Upper lobe of left lung (tissue), 4 donors: ENCODE measurements around the gene GLDN.

Experiments
- POLR2A ChIP-seq, 4 donors: fragments of 450-650 bp; IDR thresholded peaks; one replicate each; pipeline ENCODE4 v1.5.1; 2016 to 2017; ENCODE audit warnings: antibody characterized with exemption in 4 of 4, mild to moderate bottlenecking in 2 of 4
- POLR2AphosphoS5 ChIP-seq, 2 donors: sonication (generic); formaldehyde crosslinking; IDR thresholded peaks; one replicate each; pipeline ENCODE4 v1.5.1; 2017; ENCODE audit warnings: antibody characterized with exemption in 2 of 2
- TF ChIP-seq, protein P1 (sequence below), 6 experiments: fragments of 450-650 bp in 4 of 6; fragments of 200-600 bp in 2 of 6; sonication (generic) in 2 of 6; IDR thresholded peaks; one replicate each; pipeline ENCODE4 v1.5.1; 2016 to 2019; ENCODE audit warnings: antibody characterized with exemption in 6 of 6

DNA sequence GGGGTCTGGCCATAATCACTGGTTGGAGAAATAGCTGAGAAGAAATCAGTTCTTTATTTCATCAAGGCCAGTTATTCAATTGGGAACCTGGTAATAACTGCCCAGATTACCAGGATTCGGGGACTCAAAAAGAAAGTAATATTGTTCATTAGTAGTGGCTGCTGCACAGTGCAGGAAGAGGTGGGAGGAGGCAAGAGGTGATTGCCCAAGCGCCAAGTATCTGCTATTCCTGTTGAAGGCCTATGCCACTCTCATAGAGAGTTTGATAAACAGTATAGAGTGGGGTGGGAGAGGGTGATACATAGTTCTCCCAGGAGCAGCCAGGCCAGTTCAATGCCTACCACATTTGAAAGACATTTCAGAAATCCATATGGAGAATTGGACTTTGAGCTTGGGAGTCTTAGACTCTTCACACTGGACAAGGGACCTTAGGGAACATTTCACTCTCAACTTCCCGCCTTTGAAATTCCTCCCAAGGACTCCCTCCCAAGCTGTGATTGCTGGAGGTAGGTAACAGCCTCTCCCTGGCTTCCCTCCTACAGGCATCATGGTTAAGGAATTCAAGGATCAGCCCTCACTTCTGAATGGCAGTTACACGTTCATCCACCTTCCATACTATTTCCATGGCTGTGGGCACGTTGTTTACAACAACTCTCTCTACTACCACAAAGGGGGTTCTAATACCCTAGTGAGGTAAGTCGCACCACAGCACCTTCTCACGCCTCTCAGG is 59.8 kb downstream of the GLDN start:
- TF ChIP-seq, protein P1, sequence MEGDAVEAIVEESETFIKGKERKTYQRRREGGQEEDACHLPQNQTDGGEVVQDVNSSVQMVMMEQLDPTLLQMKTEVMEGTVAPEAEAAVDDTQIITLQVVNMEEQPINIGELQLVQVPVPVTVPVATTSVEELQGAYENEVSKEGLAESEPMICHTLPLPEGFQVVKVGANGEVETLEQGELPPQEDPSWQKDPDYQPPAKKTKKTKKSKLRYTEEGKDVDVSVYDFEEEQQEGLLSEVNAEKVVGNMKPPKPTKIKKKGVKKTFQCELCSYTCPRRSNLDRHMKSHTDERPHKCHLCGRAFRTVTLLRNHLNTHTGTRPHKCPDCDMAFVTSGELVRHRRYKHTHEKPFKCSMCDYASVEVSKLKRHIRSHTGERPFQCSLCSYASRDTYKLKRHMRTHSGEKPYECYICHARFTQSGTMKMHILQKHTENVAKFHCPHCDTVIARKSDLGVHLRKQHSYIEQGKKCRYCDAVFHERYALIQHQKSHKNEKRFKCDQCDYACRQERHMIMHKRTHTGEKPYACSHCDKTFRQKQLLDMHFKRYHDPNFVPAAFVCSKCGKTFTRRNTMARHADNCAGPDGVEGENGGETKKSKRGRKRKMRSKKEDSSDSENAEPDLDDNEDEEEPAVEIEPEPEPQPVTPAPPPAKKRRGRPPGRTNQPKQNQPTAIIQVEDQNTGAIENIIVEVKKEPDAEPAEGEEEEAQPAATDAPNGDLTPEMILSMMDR (IDR thresholded peaks at IDR 0.05) = no peak
- TF ChIP-seq POLR2A (IDR thresholded peaks at IDR 0.05) (no peak), POLR2AphosphoS5 (IDR thresholded peaks at IDR 0.05) (no peak)
